D721Med (cell line): Measurements from ENCODE around the gene ZBTB5.

Source experiments
- DNase-seq: peaks from one replicate; pipeline ENCODE4 v3.0.0; 2011; ENCODE audit warnings: low spot score; ENCODE audit not compliant: insufficient read length
- FAIRE-seq: peaks from 2 replicates; lab custom pipeline; 2011; peaks lifted over from hg19 to GRCh38; lab: Jason Lieb, UNC
- TF ChIP-seq, protein P1 (sequence below): IDR thresholded peaks from 2 replicates; pipeline ENCODE4 v1.5.1; 2012; ENCODE audit warnings: mild to moderate bottlenecking, control low read depth; ENCODE audit not compliant: insufficient read depth; ENCODE audit errors: missing control alignments

Gene ZBTB5

DNA sequence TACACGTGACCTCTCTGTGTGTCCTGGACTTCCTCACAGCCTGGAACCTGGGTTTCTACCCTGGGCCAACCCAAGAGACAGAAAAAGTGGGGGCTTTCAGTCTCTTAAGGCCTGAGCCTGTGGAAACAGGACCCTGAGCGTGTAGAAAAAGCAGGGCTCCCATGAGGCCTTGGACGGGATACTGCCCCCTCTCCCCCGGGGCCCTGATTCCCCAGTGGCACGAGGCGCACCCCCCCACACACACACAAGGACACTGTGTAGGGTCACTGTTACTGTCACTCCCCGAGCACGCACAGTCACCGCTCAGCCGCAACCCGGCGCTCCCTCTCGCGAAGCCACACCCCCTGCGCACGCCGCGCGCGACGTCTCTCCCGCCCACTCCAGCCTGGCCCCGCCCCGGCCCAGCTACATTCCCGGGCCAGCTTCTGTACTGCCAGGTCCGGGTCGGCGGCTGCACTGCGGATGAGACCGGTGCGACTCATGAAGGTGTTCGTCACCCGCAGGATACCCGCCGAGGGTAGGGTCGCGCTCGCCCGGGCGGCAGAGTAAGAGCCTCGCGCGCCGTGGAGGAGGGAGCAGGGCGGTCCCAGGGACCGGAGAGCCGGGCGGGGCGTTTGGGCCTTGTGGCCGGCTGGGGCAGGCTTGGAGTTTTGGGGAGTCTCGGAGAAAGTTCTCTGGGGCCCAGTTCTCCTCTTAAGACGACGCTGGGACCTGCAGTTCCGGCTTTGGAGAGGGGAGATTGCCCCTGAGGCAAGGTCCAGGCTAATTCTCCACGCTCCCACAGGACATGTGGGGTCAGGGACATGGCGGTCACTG is 42.8 kb downstream of the ZBTB5 start, which contains the start of gene GRHPR:
Gene GRHPR (plus strand): TSS at position 408 of the 816 bp plus-strand sequence. CDS start 55 bp downstream, at position 463.
- FAIRE-seq (no peak), DNase-seq (peak; percentile 91)
- TF ChIP-seq, protein P1, sequence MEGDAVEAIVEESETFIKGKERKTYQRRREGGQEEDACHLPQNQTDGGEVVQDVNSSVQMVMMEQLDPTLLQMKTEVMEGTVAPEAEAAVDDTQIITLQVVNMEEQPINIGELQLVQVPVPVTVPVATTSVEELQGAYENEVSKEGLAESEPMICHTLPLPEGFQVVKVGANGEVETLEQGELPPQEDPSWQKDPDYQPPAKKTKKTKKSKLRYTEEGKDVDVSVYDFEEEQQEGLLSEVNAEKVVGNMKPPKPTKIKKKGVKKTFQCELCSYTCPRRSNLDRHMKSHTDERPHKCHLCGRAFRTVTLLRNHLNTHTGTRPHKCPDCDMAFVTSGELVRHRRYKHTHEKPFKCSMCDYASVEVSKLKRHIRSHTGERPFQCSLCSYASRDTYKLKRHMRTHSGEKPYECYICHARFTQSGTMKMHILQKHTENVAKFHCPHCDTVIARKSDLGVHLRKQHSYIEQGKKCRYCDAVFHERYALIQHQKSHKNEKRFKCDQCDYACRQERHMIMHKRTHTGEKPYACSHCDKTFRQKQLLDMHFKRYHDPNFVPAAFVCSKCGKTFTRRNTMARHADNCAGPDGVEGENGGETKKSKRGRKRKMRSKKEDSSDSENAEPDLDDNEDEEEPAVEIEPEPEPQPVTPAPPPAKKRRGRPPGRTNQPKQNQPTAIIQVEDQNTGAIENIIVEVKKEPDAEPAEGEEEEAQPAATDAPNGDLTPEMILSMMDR = no peak

DNA sequence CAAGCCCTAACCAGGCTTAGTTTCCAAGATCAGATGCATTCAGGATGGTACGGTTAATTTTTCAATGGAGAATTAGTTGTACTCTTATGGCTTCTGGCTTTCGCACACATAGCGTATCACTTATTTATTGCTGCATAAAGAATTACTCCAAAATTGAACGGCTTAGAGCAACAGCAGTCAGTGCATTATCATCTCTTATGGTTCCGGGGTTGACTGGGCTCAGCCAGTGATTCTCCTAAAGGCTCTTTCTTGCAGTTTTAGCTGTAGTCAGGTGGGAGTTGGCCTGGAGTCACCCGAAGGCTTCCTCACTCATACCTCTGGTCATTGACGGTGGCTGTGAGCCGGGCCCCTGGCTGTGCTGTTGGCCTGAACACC is 43.3 kb downstream of the ZBTB5 start:
- FAIRE-seq (no peak), DNase-seq (no peak)
- TF ChIP-seq, protein P1 = no peak

DNA sequence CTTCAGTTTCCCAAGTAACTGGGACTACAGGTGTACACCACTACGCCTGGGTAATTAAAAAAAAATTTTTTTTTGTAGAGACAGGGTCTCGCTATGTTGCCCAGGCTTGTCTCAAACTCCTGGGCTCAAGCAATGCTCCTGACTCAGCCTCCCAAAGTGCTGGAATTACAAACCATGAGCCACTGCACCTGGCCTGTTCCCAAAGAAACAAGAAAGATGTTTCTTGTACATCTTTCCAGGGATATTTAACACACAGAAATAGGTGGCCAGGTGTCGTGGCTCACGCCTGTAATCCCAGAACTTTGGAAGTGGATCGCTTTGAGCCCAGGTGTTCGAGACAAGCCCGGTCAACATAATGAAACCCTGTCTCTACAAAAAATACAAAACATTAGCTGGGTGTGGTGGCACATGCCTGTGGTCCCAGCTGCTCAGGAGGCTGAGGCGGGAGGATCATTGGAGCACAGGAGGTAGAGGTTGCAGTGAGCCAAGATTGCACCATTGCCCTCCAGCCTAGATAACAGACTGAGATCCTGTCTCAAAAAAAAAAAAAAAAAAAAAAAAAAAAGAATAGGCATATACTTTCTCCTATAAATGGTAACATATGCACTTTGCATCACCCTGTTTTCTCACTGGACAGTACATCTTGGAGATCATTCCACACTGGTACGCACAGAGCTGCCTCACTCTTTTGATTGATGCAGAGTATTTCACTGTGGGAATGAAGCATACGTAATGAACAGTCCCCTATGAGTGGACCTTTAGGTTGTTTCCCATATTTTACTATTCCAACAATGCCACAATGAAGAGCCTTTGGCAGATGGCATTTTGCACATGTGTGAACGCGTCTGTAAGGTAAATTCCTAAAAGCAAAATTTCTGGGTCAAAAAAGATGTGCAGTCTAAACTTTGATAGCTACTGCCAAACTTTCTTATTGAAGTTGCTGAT is 44.7 kb downstream of the ZBTB5 start:
- FAIRE-seq = no peak
- no peak for DNase-seq
- TF ChIP-seq, protein P1 = no peak

DNA sequence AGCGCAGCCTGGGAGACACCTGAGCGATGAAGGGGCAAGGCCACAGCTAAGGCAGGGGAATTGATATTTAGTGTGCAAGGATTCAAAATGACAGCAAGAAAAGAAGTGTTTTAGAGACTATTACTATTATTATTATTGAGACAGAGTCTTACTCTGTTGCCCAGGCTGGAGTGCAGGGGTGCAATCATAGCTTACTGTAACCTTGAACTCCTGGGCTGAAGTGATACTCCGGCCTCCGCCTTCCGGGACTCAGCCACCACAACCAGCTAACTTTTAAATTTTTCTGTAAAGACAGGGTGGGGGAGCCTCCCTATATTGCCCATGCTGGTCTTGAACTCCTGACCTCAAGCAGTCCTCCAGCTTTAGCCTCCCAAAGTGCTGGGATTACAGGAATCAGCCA is 46.0 kb downstream of the ZBTB5 start:
- TF ChIP-seq, protein P1 = no peak
- no peak for FAIRE-seq
- DNase-seq = no peak

DNA sequence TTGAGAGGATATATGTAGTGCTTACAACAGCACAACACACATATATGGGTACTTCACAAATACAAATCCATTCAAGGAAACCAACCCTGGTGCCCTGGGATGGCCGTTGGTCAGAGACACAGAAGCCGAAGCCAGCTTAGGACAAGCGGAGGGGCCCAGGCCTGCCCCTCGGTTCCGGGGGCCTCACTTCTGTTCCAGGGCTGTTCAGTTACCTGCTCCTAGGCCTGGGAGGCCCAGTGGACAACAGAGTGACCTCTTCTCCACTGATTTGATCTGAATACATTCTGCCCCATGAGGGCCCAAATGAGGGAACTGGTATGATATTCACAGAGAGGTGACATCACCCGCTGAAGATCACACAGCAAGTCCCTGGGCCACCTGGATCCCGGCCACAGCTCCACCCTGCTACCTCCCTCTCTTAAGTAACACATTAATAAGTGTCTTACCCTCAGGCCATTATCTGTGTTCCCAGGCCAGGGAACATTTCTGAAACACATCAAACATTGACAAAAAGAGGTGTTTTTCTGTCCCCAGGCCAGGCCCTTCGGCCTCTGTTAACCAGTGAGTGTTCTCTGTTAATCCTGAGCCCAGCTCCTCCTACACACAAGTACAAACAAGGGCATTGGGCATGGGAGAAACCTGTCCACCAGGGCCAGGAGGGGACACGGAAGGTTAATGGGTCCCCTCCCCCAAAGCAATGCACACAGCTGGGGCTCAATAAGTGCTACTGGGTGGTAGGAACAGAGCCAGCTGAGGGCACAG is 47.2 kb downstream of the ZBTB5 start:
- DNase-seq (no peak), FAIRE-seq (no peak)
- TF ChIP-seq, protein P1 = no peak

DNA sequence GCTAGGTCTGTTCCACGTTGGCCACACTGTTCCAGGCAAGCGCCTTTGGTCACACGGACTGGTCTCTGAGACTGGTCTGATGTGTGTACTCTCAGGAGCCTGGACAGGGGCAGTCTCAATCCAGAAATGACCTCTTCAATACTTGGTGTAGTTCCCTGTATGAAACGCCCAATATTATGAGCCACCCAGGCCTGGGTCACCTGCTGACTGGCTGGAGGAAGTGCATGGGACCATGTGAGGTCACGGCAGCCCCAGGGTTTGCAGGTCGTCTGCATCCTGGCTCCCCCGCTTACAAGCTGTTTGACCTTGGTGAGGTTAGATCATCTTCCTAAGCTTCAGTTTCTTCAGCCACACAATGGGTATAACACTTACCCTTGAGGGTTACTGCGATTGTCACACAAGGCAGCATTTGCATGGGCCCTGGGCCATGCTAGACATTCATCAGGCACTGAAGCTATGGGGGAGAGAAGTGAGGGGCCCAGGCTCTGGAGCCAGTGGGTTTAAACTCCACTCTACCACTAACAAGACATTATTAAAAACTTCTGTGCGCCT is 47.9 kb downstream of the ZBTB5 start:
- no peak for FAIRE-seq
- no peak for DNase-seq
- TF ChIP-seq, protein P1 = no peak
